ENCODE results near the gene UNKL.

Gene UNKL

DNA sequence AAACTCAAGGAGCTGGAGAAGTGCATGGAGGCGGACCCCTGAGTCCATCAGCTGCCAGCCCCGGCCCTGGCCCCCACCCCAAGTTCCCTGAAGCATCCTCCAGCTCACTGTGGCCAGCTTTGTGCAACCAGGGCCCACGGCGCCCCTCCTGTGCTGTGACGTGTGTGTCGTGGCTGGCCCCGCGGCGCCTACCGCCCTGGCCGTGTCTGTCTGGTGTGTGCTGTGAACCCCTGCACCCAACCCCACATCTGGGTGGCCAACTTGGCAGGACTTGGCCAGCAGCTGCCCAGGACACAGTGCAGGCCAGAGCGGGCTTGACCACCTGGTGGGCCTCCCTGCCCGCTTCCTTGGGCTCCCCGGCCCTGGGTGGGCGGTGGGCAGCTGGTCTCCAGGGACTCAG is 66.1 kb downstream of the UNKL start:
- H3K27ac ChIP-seq = no peak overlapping the region
- TF ChIP-seq, protein P1, sequence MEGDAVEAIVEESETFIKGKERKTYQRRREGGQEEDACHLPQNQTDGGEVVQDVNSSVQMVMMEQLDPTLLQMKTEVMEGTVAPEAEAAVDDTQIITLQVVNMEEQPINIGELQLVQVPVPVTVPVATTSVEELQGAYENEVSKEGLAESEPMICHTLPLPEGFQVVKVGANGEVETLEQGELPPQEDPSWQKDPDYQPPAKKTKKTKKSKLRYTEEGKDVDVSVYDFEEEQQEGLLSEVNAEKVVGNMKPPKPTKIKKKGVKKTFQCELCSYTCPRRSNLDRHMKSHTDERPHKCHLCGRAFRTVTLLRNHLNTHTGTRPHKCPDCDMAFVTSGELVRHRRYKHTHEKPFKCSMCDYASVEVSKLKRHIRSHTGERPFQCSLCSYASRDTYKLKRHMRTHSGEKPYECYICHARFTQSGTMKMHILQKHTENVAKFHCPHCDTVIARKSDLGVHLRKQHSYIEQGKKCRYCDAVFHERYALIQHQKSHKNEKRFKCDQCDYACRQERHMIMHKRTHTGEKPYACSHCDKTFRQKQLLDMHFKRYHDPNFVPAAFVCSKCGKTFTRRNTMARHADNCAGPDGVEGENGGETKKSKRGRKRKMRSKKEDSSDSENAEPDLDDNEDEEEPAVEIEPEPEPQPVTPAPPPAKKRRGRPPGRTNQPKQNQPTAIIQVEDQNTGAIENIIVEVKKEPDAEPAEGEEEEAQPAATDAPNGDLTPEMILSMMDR (IDR thresholded peaks at IDR 0.05) = no peak
- TF ChIP-seq ZFX (IDR thresholded peaks at IDR 0.05; ENCODE audit: borderline replicate concordance) = no peak

DNA sequence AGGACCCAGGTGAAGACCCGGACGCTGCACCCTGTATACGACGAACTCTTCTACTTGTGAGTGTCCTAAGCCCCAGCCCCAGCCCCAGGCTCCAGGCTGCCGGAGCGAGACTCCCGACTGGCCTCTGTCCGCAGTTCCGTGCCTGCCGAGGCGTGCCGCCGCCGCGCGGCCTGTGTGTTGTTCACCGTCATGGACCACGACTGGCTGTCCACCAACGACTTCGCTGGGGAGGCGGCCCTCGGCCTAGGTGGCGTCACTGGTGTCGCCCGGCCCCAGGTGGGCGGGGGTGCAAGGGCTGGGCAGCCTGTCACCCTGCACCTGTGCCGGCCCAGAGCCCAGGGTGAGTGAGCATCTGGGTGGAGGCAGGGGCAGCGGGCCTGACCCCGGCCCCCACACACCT is 66.5 kb downstream of the UNKL start:
- H3K27ac ChIP-seq = no peak overlapping the region
- TF ChIP-seq, protein P1 (IDR thresholded peaks at IDR 0.05) = no peak
- TF ChIP-seq ZFX (IDR thresholded peaks at IDR 0.05; ENCODE audit: borderline replicate concordance) = no peak

DNA sequence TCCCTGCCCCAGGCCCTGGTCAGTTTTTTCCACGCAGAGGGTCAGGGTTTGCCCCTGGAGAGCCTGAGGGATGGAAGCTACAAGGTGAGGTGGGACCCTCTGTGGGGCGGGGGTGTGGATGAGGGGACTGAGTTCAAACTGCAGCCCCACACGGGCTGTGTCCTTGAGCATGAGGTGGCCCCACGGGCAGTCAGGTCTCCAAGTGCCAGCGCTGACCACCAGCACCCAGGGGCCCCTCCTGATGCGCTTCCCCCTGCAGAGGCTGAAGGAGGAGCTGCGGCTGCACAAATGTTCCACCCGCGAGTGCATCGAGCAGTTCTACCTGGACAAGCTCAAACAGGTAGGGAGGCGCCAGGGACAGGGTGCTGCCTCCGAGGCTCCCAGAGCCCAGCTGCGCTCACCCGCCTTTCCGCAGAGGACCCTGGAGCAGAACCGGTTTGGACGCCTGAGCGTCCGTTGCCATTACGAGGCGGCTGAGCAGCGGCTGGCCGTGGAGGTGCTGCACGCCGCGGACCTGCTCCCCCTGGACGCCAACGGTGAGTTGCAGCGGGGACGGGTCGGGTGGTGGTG is 67.1 kb downstream of the UNKL start:
- H3K27ac ChIP-seq = no peak overlapping the region
- TF ChIP-seq, protein P1 (IDR thresholded peaks at IDR 0.05) = no peak
- no peak for TF ChIP-seq ZFX (IDR thresholded peaks at IDR 0.05; ENCODE audit: borderline replicate concordance)

DNA sequence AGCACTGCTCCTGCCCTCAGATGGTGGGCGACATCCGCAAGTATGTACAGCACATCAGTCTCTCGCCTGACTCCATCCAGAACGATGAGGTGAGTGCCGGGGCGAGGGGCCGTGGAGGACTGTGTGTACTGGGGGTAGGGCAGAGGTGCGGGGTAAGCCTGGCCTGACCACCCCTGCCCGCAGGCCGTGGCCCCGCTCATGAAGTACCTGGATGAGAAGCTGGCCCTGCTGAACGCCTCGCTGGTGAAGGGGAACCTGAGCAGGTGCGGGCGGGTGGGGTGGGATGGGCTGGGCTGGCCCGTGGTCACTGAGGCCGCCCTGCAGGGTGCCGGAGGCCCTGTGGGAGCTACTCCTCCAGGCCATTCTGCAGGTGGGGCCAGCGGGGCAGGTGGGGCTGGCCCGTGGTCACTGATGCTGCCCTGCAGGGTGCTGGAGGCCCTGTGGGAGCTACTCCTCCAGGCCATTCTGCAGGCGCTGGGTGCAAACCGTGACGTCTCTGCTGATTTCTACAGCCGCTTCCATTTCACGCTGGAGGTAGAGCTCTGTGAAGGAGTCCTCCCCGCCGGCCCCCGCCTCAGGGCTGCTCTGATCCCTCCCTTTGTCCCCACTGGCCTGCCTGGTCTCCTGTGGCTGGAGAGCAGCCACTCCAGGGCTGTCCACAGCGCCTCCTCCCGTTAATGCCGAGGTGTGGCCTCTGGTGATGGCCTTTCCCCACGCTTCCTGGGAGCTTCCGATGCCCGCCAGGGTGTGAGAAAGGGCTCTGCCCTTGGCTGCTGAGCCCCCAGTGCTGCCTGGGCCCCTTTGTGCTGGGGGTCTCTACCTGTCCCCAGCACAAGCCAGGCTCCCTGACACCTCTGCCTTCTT is 67.8 kb downstream of the UNKL start:
- no peak for TF ChIP-seq ZFX (IDR thresholded peaks at IDR 0.05; ENCODE audit: borderline replicate concordance)
- TF ChIP-seq, protein P1 (IDR thresholded peaks at IDR 0.05) = peak; percentile 45
- no peak overlapping the region for H3K27ac ChIP-seq

DNA sequence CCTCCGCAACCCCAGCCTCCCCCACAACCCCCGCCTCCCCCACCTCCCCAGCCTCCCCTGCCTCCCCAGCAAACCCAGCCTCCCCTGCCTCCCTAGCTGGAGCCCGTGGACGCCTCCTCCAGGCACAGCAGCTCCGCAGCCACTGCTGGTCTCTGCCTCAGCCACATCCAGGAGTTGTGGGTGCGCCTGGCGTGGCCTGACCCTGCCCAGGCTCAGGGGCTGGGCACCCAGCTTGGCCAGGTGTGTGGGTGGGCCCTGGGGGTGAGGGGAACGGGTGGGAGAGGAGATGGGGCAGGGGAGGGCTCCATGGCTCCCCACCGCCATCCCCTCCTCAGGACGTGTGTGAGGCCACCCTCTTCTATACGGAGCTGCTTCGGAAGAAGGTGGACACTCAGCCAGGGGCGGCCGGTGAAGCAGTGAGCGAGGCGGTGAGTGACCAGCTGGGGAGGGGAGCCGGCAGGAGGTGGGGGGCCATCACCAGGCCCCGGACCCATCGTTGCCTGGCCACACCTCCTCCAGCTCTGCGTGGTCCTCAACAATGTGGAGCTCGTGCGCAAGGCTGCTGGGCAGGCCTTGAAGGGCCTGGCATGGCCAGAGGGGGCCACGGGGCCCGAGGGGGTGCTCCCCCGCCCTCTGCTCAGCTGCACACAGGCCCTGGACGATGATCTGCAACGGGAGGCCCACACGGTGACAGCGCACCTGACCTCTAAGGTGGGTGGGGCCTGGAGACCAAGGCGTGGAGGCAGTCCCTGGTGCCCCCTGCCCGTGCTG is 68.7 kb downstream of the UNKL start:
- H3K27ac ChIP-seq = no peak overlapping the region
- TF ChIP-seq, protein P1 (IDR thresholded peaks at IDR 0.05) = no peak
- no peak for TF ChIP-seq ZFX (IDR thresholded peaks at IDR 0.05; ENCODE audit: borderline replicate concordance)

DNA sequence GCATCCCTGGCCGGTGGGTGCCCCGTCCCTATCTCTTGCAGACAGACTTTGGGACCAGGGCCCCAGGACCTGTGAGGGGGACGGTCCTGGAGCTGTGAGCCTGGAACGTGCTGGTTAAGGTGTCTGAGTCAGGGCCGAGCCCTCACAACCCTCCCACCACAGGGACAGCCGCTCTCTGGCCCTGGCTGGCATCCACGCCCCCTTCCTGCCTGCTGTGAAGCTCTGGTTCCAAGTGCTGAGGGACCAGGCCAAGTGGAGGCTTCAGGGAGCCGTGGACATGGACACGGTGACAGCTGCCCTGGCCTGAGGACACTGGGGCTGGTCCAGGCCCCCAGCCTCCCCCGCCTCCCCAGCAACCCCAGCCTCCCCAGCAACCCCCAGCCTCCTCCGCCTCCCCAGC is 69.4 kb downstream of the UNKL start:
- TF ChIP-seq, protein P1 (IDR thresholded peaks at IDR 0.05) = no peak
- no peak for TF ChIP-seq ZFX (IDR thresholded peaks at IDR 0.05; ENCODE audit: borderline replicate concordance)
- no peak overlapping the region for H3K27ac ChIP-seq

Measured in 22Rv1 (cell line).